HG03135 (cell line): ENCODE data around the gene CLEC16A.
"Not testable (repeated sequence)": the region's sequence is repeated elsewhere in the genome, so short reads cannot be mapped to it uniquely, and the experiment has no call there.

Experiments
- ATAC-seq: cut with Tn5 transposase; IDR thresholded peaks from one replicate; pipeline ENCODE4 v1.9.1; 2021; ENCODE audit warnings: mild to moderate bottlenecking, moderate library complexity; ENCODE audit not compliant: unreplicated experiment

The CLEC16A gene

GRCh38 chr16:11093572-11094074, 149.3 kb downstream of the CLEC16A start:
- no peak for ATAC-seq

GRCh38 chr16:11094075-11094856, 149.9 kb downstream of the CLEC16A start:
- peak; percentile 58 for ATAC-seq

DNA sequence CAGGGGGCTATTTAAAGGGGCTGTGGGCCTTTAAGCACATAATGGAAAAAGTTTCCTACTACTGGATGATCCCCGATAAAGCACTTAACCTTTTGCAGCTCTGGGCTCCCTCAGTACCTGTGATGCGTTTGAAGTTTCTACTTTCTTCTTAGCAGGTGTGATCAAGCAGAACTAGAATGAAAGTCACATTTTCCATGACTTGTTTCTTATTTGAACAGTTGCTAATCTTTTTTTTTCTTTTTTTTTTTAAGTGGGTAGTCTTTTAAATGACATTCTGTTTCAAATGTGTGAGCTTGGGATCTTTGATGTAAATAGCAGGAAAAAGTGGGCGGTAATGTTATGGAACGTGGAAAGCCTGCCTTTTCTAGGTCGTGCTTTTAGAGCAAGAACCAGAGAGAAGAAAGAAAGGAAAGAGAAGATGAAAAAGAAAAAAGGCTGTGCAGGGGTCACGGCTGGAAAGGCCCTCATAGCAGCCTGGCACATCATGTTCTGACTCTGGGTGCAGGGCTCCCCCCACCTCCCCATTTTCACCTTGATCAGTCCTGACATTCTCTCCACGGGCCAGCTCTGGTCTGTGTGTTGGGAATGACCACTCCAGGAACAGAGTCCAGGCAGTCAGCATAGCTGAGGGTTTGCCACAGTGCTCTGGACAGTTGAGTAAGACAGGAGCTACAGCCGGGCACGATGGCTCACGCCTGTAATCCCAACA, 150.6 kb downstream of the CLEC16A start:
- ATAC-seq, result peak; percentile 42

GRCh38 chr16:11095935-11096334, 151.6 kb downstream of the CLEC16A start:
- ATAC-seq, result no peak

- no peak for ATAC-seq
Measured at GRCh38 chr16:11097094-11097786, 152.9 kb downstream of the CLEC16A start.

GRCh38 chr16:11097787-11098167, 153.4 kb downstream of the CLEC16A start:
- ATAC-seq, result no peak

DNA sequence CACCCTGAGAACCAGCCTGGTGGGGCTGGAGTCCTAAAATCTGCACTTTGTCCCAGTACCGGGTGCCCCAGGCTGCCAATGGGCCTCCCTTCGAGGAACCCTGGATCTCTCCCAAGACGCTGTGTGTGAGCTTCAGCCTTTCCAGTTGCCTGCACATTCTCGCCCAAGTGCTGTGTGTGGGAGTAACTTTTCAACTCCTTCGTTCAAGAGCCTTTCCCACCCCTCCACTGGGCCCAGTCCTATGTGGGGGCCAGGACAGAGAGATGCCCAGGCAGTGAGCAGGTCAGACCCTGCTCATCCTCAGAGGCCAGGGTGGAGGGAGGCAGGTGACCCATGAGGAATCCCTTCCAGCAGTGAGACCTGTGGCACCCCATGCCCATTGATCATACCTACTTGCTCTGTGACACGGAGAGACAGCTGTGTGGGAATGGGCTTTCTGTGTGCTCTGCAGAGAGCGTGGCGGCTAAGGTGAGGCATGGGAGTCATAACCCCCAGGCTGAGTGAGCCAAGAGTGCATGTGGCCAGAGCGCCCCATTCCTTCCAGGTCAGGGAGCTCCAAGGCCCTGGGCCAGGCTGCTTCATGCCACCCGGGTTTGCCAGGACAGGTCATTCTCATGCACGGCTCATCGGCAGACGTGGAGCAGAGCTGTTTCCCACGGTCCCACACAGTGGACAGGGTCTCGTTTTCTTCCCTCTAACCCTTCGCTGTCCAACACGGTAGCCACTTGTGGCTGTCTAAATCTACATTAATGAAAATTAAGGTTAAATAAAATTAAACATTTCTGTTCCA, 154.4 kb downstream of the CLEC16A start:
- no peak for ATAC-seq

DNA sequence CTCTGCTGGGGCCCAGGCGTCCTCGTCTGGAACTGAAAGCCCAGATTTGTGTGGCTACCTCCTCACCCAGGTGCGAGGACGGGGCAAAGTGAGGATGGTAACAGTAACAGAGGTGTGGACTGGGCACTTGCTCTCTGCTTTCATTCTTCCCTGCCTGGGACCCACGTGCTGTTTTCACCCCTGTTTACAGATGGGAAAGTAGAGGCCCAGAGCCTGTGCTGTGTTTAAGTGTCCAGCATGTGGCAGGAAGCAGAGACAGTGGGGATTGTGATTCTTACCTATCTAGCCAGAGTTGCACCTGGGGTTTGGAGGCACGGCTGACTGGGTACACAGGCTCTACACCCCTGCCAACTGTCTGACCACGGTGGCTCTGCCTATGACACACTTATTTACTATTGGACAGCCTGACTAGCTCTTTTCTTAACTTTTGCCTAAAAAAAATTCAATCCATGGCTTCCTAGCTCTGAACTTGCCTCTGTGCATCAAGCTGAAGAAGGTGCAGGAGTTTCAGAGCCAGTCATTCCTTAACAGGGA, 155.4 kb downstream of the CLEC16A start:
- no peak for ATAC-seq

GRCh38 chr16:11100239-11100750, 155.9 kb downstream of the CLEC16A start:
- ATAC-seq, result peak; percentile 50

DNA sequence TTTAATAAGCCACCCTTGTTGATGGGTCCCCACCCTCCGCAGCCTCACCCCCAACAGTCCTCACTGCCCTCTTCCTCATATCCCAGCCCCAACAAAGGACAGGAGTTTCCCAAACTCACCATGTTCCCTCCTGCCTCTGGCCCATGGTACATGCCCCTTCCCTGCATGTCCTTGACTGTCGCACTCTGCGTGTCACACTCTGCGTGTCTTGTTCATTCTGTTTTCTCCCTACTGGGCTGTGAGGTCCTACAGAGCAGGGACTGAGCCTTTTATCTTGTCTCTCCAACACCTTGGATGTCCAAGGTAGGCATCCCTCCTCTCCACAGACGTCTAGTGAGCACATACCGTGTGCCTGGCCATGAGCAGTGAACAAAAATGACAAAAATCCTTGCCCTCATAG, 156.9 kb downstream of the CLEC16A start:
- ATAC-seq, result no peak

GRCh38 chr16:11101695-11102522, 157.5 kb downstream of the CLEC16A start:
- no peak for ATAC-seq

- no peak for ATAC-seq
Measured at GRCh38 chr16:11102523-11102898, 158.1 kb downstream of the CLEC16A start.

- not testable (repeated sequence) for ATAC-seq
Measured at GRCh38 chr16:11103301-11103700, 158.9 kb downstream of the CLEC16A start.

- ATAC-seq, result no peak
Measured at GRCh38 chr16:11104168-11105037, 160.0 kb downstream of the CLEC16A start.

DNA sequence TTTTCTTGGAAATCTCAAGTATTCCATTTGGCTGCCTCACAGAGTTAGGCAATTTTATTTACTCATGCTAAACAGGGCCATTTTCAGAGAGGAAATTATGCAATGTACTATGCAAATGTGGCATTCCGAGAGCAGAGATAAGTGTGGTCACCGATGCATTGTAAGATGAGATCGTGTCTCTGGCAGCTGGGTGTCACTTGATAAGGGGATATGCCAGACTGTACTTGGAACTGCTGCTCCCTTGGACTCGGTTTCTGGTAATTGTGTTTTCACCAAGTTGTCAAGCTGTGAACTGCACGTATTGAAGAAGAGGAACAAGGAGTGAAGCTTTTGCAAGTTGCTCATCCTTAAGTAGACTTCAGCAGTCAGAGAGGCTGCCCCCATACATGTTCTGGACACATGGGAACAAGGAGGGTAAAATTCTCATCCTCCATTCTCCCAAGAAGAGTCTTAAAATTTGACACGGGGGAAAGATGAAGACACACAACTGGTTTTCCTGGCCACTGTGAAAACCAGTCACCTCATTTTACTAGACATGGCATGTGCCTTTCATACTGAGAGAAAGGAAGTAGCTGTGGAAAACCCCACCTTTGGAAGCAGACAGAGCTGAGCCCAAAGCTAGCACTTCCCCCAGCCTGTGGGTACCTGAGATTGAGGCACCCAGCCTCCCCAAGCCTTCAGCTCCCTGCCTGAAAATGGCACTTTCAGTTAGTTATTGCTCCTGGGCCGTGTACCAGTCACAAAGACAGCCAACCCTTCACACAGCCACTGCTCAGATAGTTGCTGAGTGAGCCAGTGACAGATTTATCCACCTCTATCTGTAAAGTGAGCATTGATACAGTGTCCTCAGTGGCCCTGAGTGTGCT, 160.9 kb downstream of the CLEC16A start:
- ATAC-seq, result peak; percentile 65

DNA sequence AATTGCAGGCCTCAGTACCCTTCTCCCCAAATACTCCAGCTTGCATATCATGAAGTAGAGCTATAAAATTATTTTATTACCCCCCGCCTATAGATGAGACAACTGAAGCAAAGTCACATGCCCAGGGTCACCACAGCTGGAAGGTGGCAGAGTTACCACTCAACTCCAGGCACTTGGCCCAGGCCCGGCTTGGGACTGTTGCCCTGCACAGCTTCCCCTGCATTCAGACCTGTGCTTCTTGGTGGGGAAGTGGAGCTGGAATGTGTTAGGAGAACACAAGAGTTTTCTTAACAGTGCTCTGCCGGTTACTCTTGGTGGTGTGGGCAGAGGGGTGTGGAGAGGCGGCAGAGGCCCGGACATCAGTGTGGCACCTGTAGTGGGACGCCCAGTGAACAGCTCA, 162.4 kb downstream of the CLEC16A start:
- ATAC-seq, result no peak

DNA sequence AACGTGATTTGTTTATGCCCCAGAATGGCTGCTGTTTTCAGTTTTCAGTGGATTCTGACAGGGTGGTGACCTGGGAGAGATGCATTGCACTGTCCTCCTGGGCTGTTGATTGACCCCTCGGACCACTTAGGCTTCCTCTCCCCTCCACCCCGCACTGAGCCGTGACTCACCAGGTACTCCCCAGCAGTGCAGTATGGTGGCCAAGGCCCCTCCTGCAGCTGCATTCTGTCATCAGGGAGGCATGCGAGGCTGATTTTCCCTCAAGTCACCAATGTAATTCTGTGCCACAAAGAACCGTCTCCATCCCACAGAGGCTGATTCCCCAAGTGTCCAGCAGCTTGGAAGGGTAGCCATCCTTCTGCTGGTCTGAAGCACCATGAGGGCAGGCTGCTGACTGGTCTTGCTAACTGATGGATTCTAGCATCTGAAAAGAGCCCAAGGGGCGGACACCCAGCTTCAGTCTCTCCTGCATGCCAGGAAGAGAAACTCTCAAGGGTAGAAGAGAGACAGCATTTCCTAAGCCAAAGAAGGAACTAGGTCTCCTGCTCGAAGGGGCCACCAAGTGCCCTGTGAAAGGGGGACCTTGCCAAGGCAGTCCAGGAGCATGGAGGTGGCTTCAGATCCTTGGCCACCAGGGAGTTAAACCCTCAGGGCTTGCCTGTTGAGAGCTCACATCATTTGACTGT, 163.6 kb downstream of the CLEC16A start:
- ATAC-seq, result no peak
